Erythroblast (primary cell): ENCODE measurements around the gene GABRA4.

ENCODE experiments used
- GATA1 ChIP-seq: IDR thresholded peaks from 2 replicates; pipeline ENCODE4 v1.6.1; 2011; ENCODE audit warnings: low read depth, mild to moderate bottlenecking, control low read depth, low read length, moderate library complexity
- POLR2A ChIP-seq: IDR thresholded peaks from 2 replicates; pipeline ENCODE4 v1.6.1; 2011; ENCODE audit warnings: mild to moderate bottlenecking, low read length

- no peak for TF ChIP-seq POLR2A
- TF ChIP-seq GATA1 = no peak
Observed at GRCh38 chr4:46886711-46887110, 106.7 kb downstream of the GABRA4 start.
